ENCODE results near the gene ITGA7.
A peak's percentile ranks its signal among the peaks of the same experiment; 100 is the strongest.

ITGA7 gene

GRCh38 chr12:55684761-55685370, 22.8 kb downstream of the ITGA7 start:
- H3K4me3 ChIP-seq (ENCODE audit: low read depth, low read length) = no peak overlapping the region
- no peak for TF ChIP-seq CTCF (IDR thresholded peaks at IDR 0.05; ENCODE audit: borderline replicate concordance, insufficient read depth, low read depth, low read length)

GRCh38 chr12:55683676-55684075, 24.0 kb downstream of the ITGA7 start:
- TF ChIP-seq CTCF (IDR thresholded peaks at IDR 0.05; ENCODE audit: borderline replicate concordance, insufficient read depth, low read depth, low read length) = no peak

GRCh38 chr12:55682087-55682796, 25.5 kb downstream of the ITGA7 start:
- H3K4me3 ChIP-seq (ENCODE audit: low read depth, low read length) = no peak overlapping the region
- no peak for TF ChIP-seq CTCF (IDR thresholded peaks at IDR 0.05; ENCODE audit: borderline replicate concordance, insufficient read depth, low read depth, low read length)

More at GRCh38 chr12:55683676-55684075, 24.0 kb downstream of the ITGA7 start:
- H3K4me3 ChIP-seq (ENCODE audit: low read depth, low read length) = no peak overlapping the region

GRCh38 chr12:55681142-55682077, 26.3 kb downstream of the ITGA7 start:
- H3K4me3 ChIP-seq (ENCODE audit: low read depth, low read length) = no peak overlapping the region
- 0 out of 2 replicates have a peak, but pooled peaks have one; percentile 24 for TF ChIP-seq CTCF (IDR thresholded peaks at IDR 0.05; ENCODE audit: borderline replicate concordance, insufficient read depth, low read depth, low read length)

GRCh38 chr12:55679691-55680090, 28.0 kb downstream of the ITGA7 start:
- no peak overlapping the region for H3K4me3 ChIP-seq (ENCODE audit: low read depth, low read length)
- no peak for TF ChIP-seq CTCF (IDR thresholded peaks at IDR 0.05; ENCODE audit: borderline replicate concordance, insufficient read depth, low read depth, low read length)

GRCh38 chr12:55676707-55677106, 31.0 kb downstream of the ITGA7 start:
- H3K4me3 ChIP-seq (ENCODE audit: low read depth, low read length) = no peak overlapping the region
- TF ChIP-seq CTCF (IDR thresholded peaks at IDR 0.05; ENCODE audit: borderline replicate concordance, insufficient read depth, low read depth, low read length) = no peak

All from GM12875 (cell line).